HG03159 (cell line): ENCODE data around the gene TMEM61.

Experiments
- ATAC-seq: cut with Tn5 transposase; IDR thresholded peaks from one replicate; pipeline ENCODE4 v1.9.1; 2021; ENCODE audit warnings: mild to moderate bottlenecking, moderate library complexity; ENCODE audit not compliant: unreplicated experiment

Gene TMEM61

GRCh38 chr1:54984131-54984842 lies 3.9 kb downstream of the TMEM61 start:
- no peak for ATAC-seq

GRCh38 chr1:54985556-54985955 lies 5.1 kb downstream of the TMEM61 start:
- no peak for ATAC-seq

- ATAC-seq: no peak
These were observed 5.6 kb downstream of the TMEM61 start for GRCh38 chr1:54986025-54986424.

- ATAC-seq: no peak
These were observed 6.1 kb downstream of the TMEM61 start for GRCh38 chr1:54986533-54986932.

GRCh38 chr1:54987427-54987826 lies 7.0 kb downstream of the TMEM61 start:
- ATAC-seq: no peak

GRCh38 chr1:54987919-54988705 lies 7.7 kb downstream of the TMEM61 start:
- no peak for ATAC-seq

- no peak for ATAC-seq
These were observed 8.5 kb downstream of the TMEM61 start for GRCh38 chr1:54988975-54989374.

- ATAC-seq: no peak
These were observed 9.0 kb downstream of the TMEM61 start for GRCh38 chr1:54989473-54989872.

GRCh38 chr1:54989968-54990810 lies 9.8 kb downstream of the TMEM61 start:
- ATAC-seq: no peak

GRCh38 chr1:54990916-54991315 lies 10.5 kb downstream of the TMEM61 start:
- no peak for ATAC-seq

- ATAC-seq: no peak
These were observed 11.5 kb downstream of the TMEM61 start for GRCh38 chr1:54991939-54992338.

- ATAC-seq: no peak
These were observed 12.7 kb downstream of the TMEM61 start for GRCh38 chr1:54993140-54993539.

GRCh38 chr1:54994355-54994990 lies 14.0 kb downstream of the TMEM61 start:
- ATAC-seq: no peak

GRCh38 chr1:54995013-54995760 lies 14.8 kb downstream of the TMEM61 start:
- no peak for ATAC-seq

GRCh38 chr1:54995835-54996234 lies 15.4 kb downstream of the TMEM61 start:
- no peak for ATAC-seq

GRCh38 chr1:54996359-54996868 lies 16.0 kb downstream of the TMEM61 start:
- ATAC-seq: peak; percentile 79

- ATAC-seq: no peak
These were observed 16.7 kb downstream of the TMEM61 start for GRCh38 chr1:54996869-54997710.

- ATAC-seq: no peak
These were observed 17.2 kb downstream of the TMEM61 start for GRCh38 chr1:54997711-54997986.

- no peak for ATAC-seq
These were observed 17.7 kb downstream of the TMEM61 start for GRCh38 chr1:54998100-54998499.
